H1 (cell line): ENCODE data around the gene CXorf65. TPM values are rescaled to one million over a fixed set of nuclear protein-coding genes. Genes with fewer than 3 reads are reported as not detected.

ENCODE experiments used
- CTCF ChIA-PET: fragments of 300-600 bp; sonication (Branson Sonifier 250); formaldehyde crosslinking; loops from one replicate; lab custom pipeline; 2021; ENCODE audit not compliant: partially characterized antibody; lab: Charles Lee
- POLR2A ChIA-PET: fragments of 300-600 bp; sonication (Branson Sonifier 250); formaldehyde crosslinking; loops from one replicate; lab custom pipeline; 2021; ENCODE audit warnings: inconsistent platforms; ENCODE audit not compliant: partially characterized antibody; lab: Charles Lee
- DNase-seq, 2 experiments: peaks; one replicate each; pipeline versions ENCODE4 v3.0.0 to v3.0.0-alpha.2; 2010 to 2022; ENCODE audit warnings: low spot score in 2 of 2, low read depth in 1 of 2, mixed read lengths in 1 of 2
- FAIRE-seq: peaks from 2 replicates; lab custom pipeline; 2011; peaks lifted over from hg19 to GRCh38; lab: Jason Lieb, UNC
- H2AFZ ChIP-seq: 2 replicates; pipeline ENCODE4 v1.8.1; 2012; ENCODE audit warnings: low read length, inconsistent platforms
- H2AK5ac ChIP-seq: 2 replicates; pipeline ENCODE4 v1.6.1; 2013; ENCODE audit warnings: low read depth, low read length
- H2BK120ac ChIP-seq: replicated peaks from 2 replicates; pipeline ENCODE3; 2013; ENCODE audit warnings: low read depth, low read length, inconsistent platforms
- H2BK12ac ChIP-seq: 2 replicates; pipeline ENCODE4 v1.6.1; 2013; ENCODE audit warnings: low read depth, low read length
- H2BK15ac ChIP-seq: 2 replicates; pipeline ENCODE4 v1.6.1; 2013; ENCODE audit warnings: low read length
- H2BK20ac ChIP-seq: 2 replicates; pipeline ENCODE4 v1.6.1; 2013; ENCODE audit warnings: low read length
- H2BK5ac ChIP-seq: 2 replicates; pipeline ENCODE4 v1.6.1; 2013; ENCODE audit warnings: low read depth, low read length
- H3K14ac ChIP-seq: 2 replicates; pipeline ENCODE4 v1.6.1; 2013; ENCODE audit warnings: inconsistent platforms; ENCODE audit not compliant: insufficient read length
- H3K18ac ChIP-seq: 2 replicates; pipeline ENCODE4 v1.6.1; 2013; ENCODE audit warnings: low read length; ENCODE audit errors: extremely low read depth
- H3K23ac ChIP-seq: 2 replicates; pipeline ENCODE4 v1.6.1; 2013; ENCODE audit warnings: inconsistent platforms; ENCODE audit not compliant: insufficient read length
- H3K23me2 ChIP-seq: 2 replicates; pipeline ENCODE4 v1.6.1; 2013; ENCODE audit warnings: low read depth, low read length
- H3K27ac ChIP-seq: 2 replicates; pipeline ENCODE4 v1.6.1; 2011; ENCODE audit warnings: low read depth, low read length, inconsistent platforms
- H3K27me3 ChIP-seq, 4 experiments: replicated peaks in 1 of 4; 1 replicate in 1 of 4; 2 replicates in 3 of 4; pipeline versions ENCODE4 v1.6.1 to v1.8.1; 2011 to 2013; ENCODE audit warnings: low read length in 3 of 4, mild to moderate bottlenecking in 3 of 4, inconsistent platforms in 2 of 4, mixed read lengths in 2 of 4, moderate library complexity in 1 of 4; ENCODE audit not compliant: control insufficient read depth in 3 of 4, insufficient read depth in 3 of 4; ENCODE audit errors: extremely low read depth in 1 of 4
- H3K36me3 ChIP-seq, 4 experiments: 2 replicates each; pipeline versions ENCODE4 v1.6.1 to v1.8.1; 2011 to 2013; ENCODE audit warnings: mild to moderate bottlenecking in 4 of 4, low read length in 3 of 4, moderate library complexity in 2 of 4, control low read depth in 1 of 4, inconsistent platforms in 1 of 4; ENCODE audit not compliant: insufficient read depth in 4 of 4, control insufficient read depth in 2 of 4
- H3K4ac ChIP-seq: replicated peaks from 2 replicates; pipeline ENCODE3; 2013; ENCODE audit warnings: low read length, low read depth, mixed read lengths, inconsistent platforms; ENCODE audit not compliant: insufficient read length
- H3K4me1 ChIP-seq, 4 experiments: replicated peaks in 1 of 4; 1 replicate in 1 of 4; 2 replicates in 3 of 4; pipeline versions ENCODE4 v1.6.1 to v1.8.1; 2011 to 2013; ENCODE audit warnings: low read length in 3 of 4, inconsistent platforms in 2 of 4, mixed read lengths in 1 of 4; ENCODE audit not compliant: insufficient read depth in 4 of 4, control insufficient read depth in 3 of 4
- H3K4me2 ChIP-seq, 2 experiments: 2 replicates each; pipeline versions ENCODE4 v1.6.1 to v1.8.1; 2011 to 2013; ENCODE audit warnings: low read depth in 2 of 2, low read length in 2 of 2, control low read depth in 1 of 2, inconsistent platforms in 1 of 2, mild to moderate bottlenecking in 1 of 2; ENCODE audit not compliant: insufficient read depth in 1 of 2
- H3K4me3 ChIP-seq, 4 experiments: fragments of 200-600, 300-600 bp in 1 of 4; sonication (generic), shearing (Covaris generic), sonication (Bioruptor Twin) in 1 of 4; 2 replicates each; pipeline versions ENCODE4 v1.5.1 to v1.8.1; 2011 to 2016; ENCODE audit warnings: low read length in 4 of 4, low read depth in 3 of 4, control low read depth in 2 of 4, inconsistent platforms in 2 of 4, mild to moderate bottlenecking in 2 of 4, mixed read lengths in 1 of 4, moderate library complexity in 1 of 4; ENCODE audit not compliant: insufficient read depth in 2 of 4; ENCODE audit errors: extremely low read depth in 1 of 4
- H3K56ac ChIP-seq: replicated peaks from 2 replicates; pipeline ENCODE3; 2013; ENCODE audit warnings: low read depth, mild to moderate bottlenecking, mixed read lengths, low read length, inconsistent platforms; ENCODE audit not compliant: insufficient read length
- H3K79me1 ChIP-seq: 2 replicates; pipeline ENCODE4 v1.6.1; 2013; ENCODE audit warnings: low read depth, low read length, control low read depth
- H3K79me2 ChIP-seq, 2 experiments: 2 replicates each; pipeline versions ENCODE4 v1.6.1 to v1.8.1; 2012 to 2013; ENCODE audit warnings: low read length in 2 of 2, mild to moderate bottlenecking in 2 of 2, inconsistent platforms in 1 of 2; ENCODE audit not compliant: insufficient read depth in 2 of 2, control insufficient read depth in 1 of 2
- H3K9ac ChIP-seq, 4 experiments: replicated peaks in 1 of 4; 1 replicate in 1 of 4; 2 replicates in 3 of 4; pipeline versions ENCODE4 v1.6.1 to v1.8.1; 2011 to 2013; ENCODE audit warnings: low read depth in 3 of 4, low read length in 3 of 4, control low read depth in 2 of 4, mild to moderate bottlenecking in 2 of 4, moderate library complexity in 2 of 4, inconsistent platforms in 1 of 4; ENCODE audit errors: extremely low read depth in 1 of 4
- H3K9me3 ChIP-seq, 2 experiments: 2 replicates each; pipeline versions ENCODE4 v1.6.1 to v1.8.1; 2012 to 2013; ENCODE audit warnings: mild to moderate bottlenecking in 2 of 2, moderate library complexity in 2 of 2, control low read depth in 1 of 2, inconsistent platforms in 1 of 2, low read depth in 1 of 2, low read length in 1 of 2, mixed read lengths in 1 of 2; ENCODE audit not compliant: insufficient read depth in 2 of 2
- H4K20me1 ChIP-seq, 2 experiments: replicated peaks in 1 of 2; 2 replicates each; pipeline versions ENCODE3 to v1.8.1; 2011 to 2013; ENCODE audit warnings: inconsistent platforms in 2 of 2, low read length in 2 of 2, mild to moderate bottlenecking in 1 of 2; ENCODE audit not compliant: insufficient read depth in 2 of 2, control insufficient read depth in 1 of 2
- H4K5ac ChIP-seq: 2 replicates; pipeline ENCODE4 v1.6.1; 2013; ENCODE audit warnings: low read length, low read depth, mixed read lengths, inconsistent platforms; ENCODE audit not compliant: insufficient read length
- H4K8ac ChIP-seq: 2 replicates; pipeline ENCODE4 v1.8.0; 2013; ENCODE audit warnings: mild to moderate bottlenecking, moderate library complexity, low read length, inconsistent platforms; ENCODE audit not compliant: insufficient read depth; ENCODE audit errors: extremely low read depth
- H4K91ac ChIP-seq: replicated peaks from 2 replicates; pipeline ENCODE3; 2013; ENCODE audit warnings: low read length, mixed read lengths, inconsistent platforms; ENCODE audit not compliant: insufficient read length
- CBX5 ChIP-seq: fragments of 300-800, 300-1000 bp; sonication (generic); IDR thresholded peaks from 2 replicates; pipeline ENCODE4 v1.7.1; 2016; ENCODE audit warnings: antibody characterized with exemption, low read length, low read depth
- GTF2F1 ChIP-seq: IDR thresholded peaks from 2 replicates; pipeline ENCODE4 v1.6.1; 2012; ENCODE audit warnings: low read depth, low read length, improper control_type of control experiment, borderline replicate concordance
- KDM4A ChIP-seq: IDR thresholded peaks from one replicate; pipeline ENCODE4 v1.7.1; 2012; ENCODE audit warnings: low read depth, mild to moderate bottlenecking, moderate library complexity, low read length, inconsistent platforms; ENCODE audit not compliant: severe bottlenecking
- POLR2A ChIP-seq, 2 experiments: IDR thresholded peaks; 1 replicate in 1 of 2; 2 replicates in 1 of 2; pipeline ENCODE4 v1.6.1; 2011; ENCODE audit warnings: low read depth in 2 of 2, low read length in 2 of 2, mild to moderate bottlenecking in 2 of 2; ENCODE audit errors: control extremely low read depth in 1 of 2
- POU5F1 ChIP-seq: IDR thresholded peaks from 2 replicates; pipeline ENCODE4 v1.6.1; 2011; ENCODE audit warnings: low read depth, mild to moderate bottlenecking, low read length, moderate library complexity
- RXRA ChIP-seq: IDR thresholded peaks from 2 replicates; pipeline ENCODE4 v1.6.1; 2011; ENCODE audit warnings: low read depth, mild to moderate bottlenecking, low read length, moderate library complexity; ENCODE audit not compliant: insufficient read depth
- SIRT6 ChIP-seq: IDR thresholded peaks from one replicate; pipeline ENCODE4 v1.7.1; 2012; ENCODE audit warnings: low read length, inconsistent platforms
- SP4 ChIP-seq: IDR thresholded peaks from 2 replicates; pipeline ENCODE4 v1.6.1; 2012; ENCODE audit warnings: low read length, inconsistent platforms
- SUZ12 ChIP-seq: fragments of 200-600 bp; sonication (generic); IDR thresholded peaks from 2 replicates; pipeline ENCODE4 v1.6.1; 2012; ENCODE audit warnings: mild to moderate bottlenecking, inconsistent platforms, low read length, moderate library complexity, mixed read lengths
- TAF1 ChIP-seq: IDR thresholded peaks from 2 replicates; pipeline ENCODE4 v1.6.1; 2011; ENCODE audit warnings: mild to moderate bottlenecking, low read depth, low read length
- WGBS, 2 experiments: shearing (Covaris generic) in 1 of 2; methylation state at CpG; one replicate each; pipeline versions ENCODE4 v1.1.6 to v1.1.7; 2013 to 2015; ENCODE audit warnings: low lambda C conversion rate in 2 of 2, mixed read lengths in 2 of 2, inconsistent platforms in 1 of 2, low coverage in 1 of 2, missing lambda C conversion rate in 1 of 2; ENCODE audit not compliant: insufficient replicate concordance in 2 of 2, insufficient coverage in 1 of 2, insufficient read length in 1 of 2; ENCODE audit errors: extremely low coverage in 1 of 2, missing lambda C conversion rate in 1 of 2; 5-methylcytosine and 5-hydroxymethylcytosine counted together
- polyA plus RNA-seq, 7 experiments: library from polyadenylated mRNA; depleted of rRNA in 3 of 7; stranded (reverse) in 5 of 7; unstranded in 2 of 7; fragments of >200 nt in 5 of 7; fragments of 200-250 nt in 2 of 7; gene quantifications; 1 replicate in 5 of 7; 2 replicates in 1 of 7; 4 replicates in 1 of 7; pipeline versions ENCODE4 v1.2.1 to v1.2.3, GENCODE V29; 2011 to 2013; ENCODE audit warnings: missing spikeins in 2 of 7, mixed read lengths in 2 of 7
- total RNA-seq: library from RNA; stranded (reverse); fragmentation: NEBNext Ultra II Directional; extraction: Animal tissue kit (Norgen Biotek cat#: 25700); gene quantifications from 2 replicates; pipeline ENCODE4 v1.2.1, GENCODE V29; 2021

CXorf65 gene
- total and polyA plus RNA-seq, 2 of the 8 experiments (the other 6 are each of a cell fraction or from before 2014, with no cell fraction given): not detected

DNA sequence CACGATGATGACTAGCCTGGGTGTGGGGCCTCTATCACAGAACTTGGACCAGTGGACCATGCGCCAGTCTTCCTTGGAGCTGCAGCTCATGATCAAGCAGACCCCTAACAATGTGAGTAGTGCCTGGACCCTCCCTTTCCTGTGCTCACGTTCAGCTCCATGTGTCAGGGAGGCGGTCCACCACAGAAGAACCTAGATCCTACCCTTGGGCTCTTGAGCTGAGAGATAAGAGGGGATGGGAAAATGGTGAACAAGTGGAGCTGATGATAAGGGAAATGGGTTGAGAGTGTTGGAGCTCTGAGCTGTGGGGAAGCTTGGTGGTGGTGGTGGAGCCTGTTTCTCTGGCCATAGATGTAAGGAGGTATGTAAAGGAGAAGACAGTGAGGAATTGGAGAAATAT is 25.0 kb upstream of the CXorf65 start:
- Histone ChIP-seq H2BK5ac (no peak overlapping the region), H2BK20ac (no peak overlapping the region), H2AFZ (no peak overlapping the region), H3K4me2 (no peak overlapping the region), H3K79me2 (no peaks in the 10 kb centered on the region), H2BK120ac (no peak overlapping the region), H3K23me2 (no peaks in the 10 kb centered on the region), H3K4me1 (no peaks in the 10 kb centered on the region), H3K56ac (no peak overlapping the region), H3K9me3 (no peaks in the 10 kb centered on the region), H3K79me1 (no peaks in the 10 kb centered on the region), H3K4ac (no peak overlapping the region), H3K9ac (no peak overlapping the region), H3K27me3 (no peaks in the 10 kb centered on the region), H2AK5ac (no peak overlapping the region), H3K14ac (no peak overlapping the region), H3K18ac (no peak overlapping the region), H4K5ac (no peak overlapping the region), H4K20me1 (no peaks in the 10 kb centered on the region), H3K23ac (no peak overlapping the region), H2BK15ac (no peak overlapping the region), H3K36me3 (peaks cover 3 to 66% (median 29%) of the 10 kb centered on the region in 4 experiments; a peak in 6 of 8 replicates), H4K8ac (no peak overlapping the region), H3K27ac (no peak overlapping the region), H2BK12ac (no peak overlapping the region), H4K91ac (no peak overlapping the region), H3K4me3 (no peak overlapping the region)
- WGBS, 2 experiments: 93% methylated on average over 4 of the region's 4 CpGs; no CpG with 5 or more reads in 1 of the 2 experiments
- no peak for DNase-seq
- no peak for FAIRE-seq
- TF ChIP-seq RXRA (no peak), POLR2A (IDR thresholded peaks at IDR 0.05; ENCODE audit: control extremely low read depth in 1 of 2, low read depth in 2 of 2, low read length in 2 of 2) (no peak), POU5F1 (no peak), SUZ12 (no peak), TAF1 (no peak), KDM4A (no peak), CBX5 (no peak), GTF2F1 (no peak), SIRT6 (no peak), SP4 (no peak)
- ChIA-PET CTCF (interaction anchor here (0.6 to 3.5 kb wide), 4 partner anchors 13 to 204 kb away, joined by 3 to 13 read pairs (median 6); partner anchors contain the start of gene MED12), POLR2A (interaction anchor here (1.2 kb wide), 1 partner anchor 26 kb away, joined by 3 read pairs; no protein-coding TSS in a partner anchor)
